Glutamatergic neuron (in vitro differentiated cells): ENCODE measurements around the gene TYRO3. TPM values are rescaled to one million over a fixed set of nuclear protein-coding genes. Genes with fewer than 3 reads are reported as not detected.

Experiments used
- DNase-seq: peaks from one replicate; pipeline ENCODE4 v3.0.0; 2022
- H3K27ac Mint-ChIP-seq: one replicate; pipeline ENCODE4 v1.8.0; 2020; ENCODE audit warnings: mild to moderate bottlenecking, mixed read lengths, inconsistent platforms; ENCODE audit not compliant: unreplicated experiment
- H3K27me3 Mint-ChIP-seq: one replicate; pipeline ENCODE4 v1.8.0; 2020; ENCODE audit warnings: mild to moderate bottlenecking, moderate library complexity, mixed read lengths, inconsistent platforms; ENCODE audit not compliant: unreplicated experiment
- H3K36me3 Mint-ChIP-seq: one replicate; pipeline ENCODE4 v1.8.0; 2020; ENCODE audit warnings: mild to moderate bottlenecking, mixed read lengths, inconsistent platforms; ENCODE audit not compliant: unreplicated experiment
- H3K4me1 Mint-ChIP-seq: one replicate; pipeline ENCODE4 v1.8.0; 2020; ENCODE audit warnings: mild to moderate bottlenecking, low read depth, mixed read lengths, inconsistent platforms; ENCODE audit not compliant: unreplicated experiment
- H3K4me3 Mint-ChIP-seq: one replicate; pipeline ENCODE4 v1.8.0; 2020; ENCODE audit warnings: mild to moderate bottlenecking, mixed read lengths, inconsistent platforms; ENCODE audit not compliant: unreplicated experiment
- H3K9me3 Mint-ChIP-seq: one replicate; pipeline ENCODE4 v1.8.0; 2020; ENCODE audit warnings: mild to moderate bottlenecking, moderate library complexity, mixed read lengths, inconsistent platforms; ENCODE audit not compliant: unreplicated experiment
- CTCF ChIP-seq: fragments of 200-600 bp; sonication (generic); IDR thresholded peaks from one replicate; pipeline ENCODE4 v1.5.0; 2021; ENCODE audit not compliant: partially characterized antibody, unreplicated experiment
- total RNA-seq: library from RNA; stranded (reverse); fragmentation: NEBNext Ultra II Directional; extraction: Animal tissue kit (Norgen Biotek cat#: 25700); gene quantifications from one replicate; pipeline ENCODE4 v1.2.1, GENCODE V29; 2021; ENCODE audit not compliant: unreplicated experiment

Gene TYRO3
- total RNA-seq, 1 donor from 2014 or later: 5.1 TPM

- Mint-ChIP-seq H3K4me3 (no peak overlapping the region), H3K4me1 (no peaks in the 10 kb centered on the region), H3K27me3 (no peaks in the 10 kb centered on the region), H3K9me3 (no peaks in the 10 kb centered on the region), H3K27ac (no peak overlapping the region), H3K36me3 (no peaks in the 10 kb centered on the region)
- no peak for DNase-seq
- no peak for TF ChIP-seq CTCF
Measured at GRCh38 chr15:41578736-41579383, 19.8 kb downstream of the TYRO3 start.

GRCh38 chr15:41581110-41581509 lies 22.1 kb downstream of the TYRO3 start:
- H3K4me3 Mint-ChIP-seq: no peak overlapping the region
- H3K27me3 Mint-ChIP-seq: peaks cover 5% of the 10 kb centered on the region
- H3K27ac Mint-ChIP-seq: no peak overlapping the region
- peaks cover 3% of the 10 kb centered on the region for H3K9me3 Mint-ChIP-seq
- no peak for TF ChIP-seq CTCF
- no peak for DNase-seq
- H3K36me3 Mint-ChIP-seq: no peaks in the 10 kb centered on the region
- H3K4me1 Mint-ChIP-seq: no peaks in the 10 kb centered on the region

- H3K27me3 Mint-ChIP-seq: peaks cover 5% of the 10 kb centered on the region
- no peak overlapping the region for H3K4me3 Mint-ChIP-seq
- TF ChIP-seq CTCF: no peak
- no peak overlapping the region for H3K27ac Mint-ChIP-seq
- DNase-seq: no peak
- H3K9me3 Mint-ChIP-seq: peaks cover 3% of the 10 kb centered on the region
- no peaks in the 10 kb centered on the region for H3K4me1 Mint-ChIP-seq
- H3K36me3 Mint-ChIP-seq: no peaks in the 10 kb centered on the region
Measured at GRCh38 chr15:41583795-41584194, 24.8 kb downstream of the TYRO3 start.

GRCh38 chr15:41584636-41585126 lies 25.7 kb downstream of the TYRO3 start:
- H3K9me3 Mint-ChIP-seq: peaks cover 3% of the 10 kb centered on the region
- TF ChIP-seq CTCF: no peak
- H3K27ac Mint-ChIP-seq: no peak overlapping the region
- no peaks in the 10 kb centered on the region for H3K4me1 Mint-ChIP-seq
- peak overlapping the region; percentile 77 for H3K4me3 Mint-ChIP-seq
- no peak for DNase-seq
- H3K27me3 Mint-ChIP-seq: peaks cover 5% of the 10 kb centered on the region
- no peaks in the 10 kb centered on the region for H3K36me3 Mint-ChIP-seq
